ENCODE results near the gene ZNF101. TPM values are rescaled to one million over a fixed set of nuclear protein-coding genes. Genes with fewer than 3 reads are reported as not detected.

Gene ZNF101
- total RNA-seq, 1 experiment from 2014 or later = 12.8 TPM

DNA sequence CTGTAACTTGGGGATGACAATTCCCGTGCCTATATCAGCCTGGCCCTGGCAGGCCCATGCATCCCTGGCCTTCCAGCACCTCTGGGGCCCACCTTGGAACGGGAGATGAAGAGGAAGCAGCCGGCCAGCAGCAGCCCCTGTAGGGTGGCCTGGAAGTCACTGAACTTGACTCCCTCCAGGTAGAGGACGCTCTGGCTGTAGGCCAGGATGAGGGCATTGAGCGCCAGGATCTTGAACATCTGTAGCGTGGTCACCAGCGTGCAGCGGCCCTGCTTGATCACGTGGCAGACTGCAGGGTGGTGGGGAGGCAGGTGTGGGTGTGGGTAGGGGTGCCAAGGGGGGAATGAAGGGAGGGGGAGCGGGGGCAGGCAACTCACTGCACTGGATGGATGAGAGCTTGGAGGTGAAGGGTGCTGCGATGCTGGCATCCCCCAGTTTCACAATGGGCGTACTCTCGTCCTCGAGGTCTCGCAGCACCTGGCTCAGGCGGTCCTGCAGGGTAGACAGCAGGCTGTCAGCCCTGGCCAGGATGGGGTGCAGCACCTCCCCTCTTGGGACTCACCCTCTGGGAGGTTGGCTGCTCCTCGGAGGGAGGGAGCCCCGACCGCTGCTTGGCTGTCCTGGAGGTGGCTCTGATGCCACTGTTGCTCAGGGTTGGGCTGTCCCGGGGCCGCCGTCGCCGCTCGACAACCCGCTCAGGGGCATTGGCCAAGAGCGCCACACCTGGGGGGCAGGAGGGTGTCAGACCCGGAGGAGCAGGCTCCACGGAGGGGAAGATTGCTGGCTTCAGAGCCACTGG lies 21.4 kb upstream of the ZNF101 start:
- BruUV-seq (replicated peaks) = no TSS peak
- RAD21 ChIA-PET (ENCODE audit: low non-redundant PET in 1 of 2, low total read pairs in 2 of 2, uncharacterized antibody in 2 of 2, unreplicated experiment in 2 of 2) = no interaction called here
- Histone ChIP-seq H3K79me2 (ENCODE audit: insufficient read depth, low read length) (no peaks in the 10 kb centered on the region), H3K9me2 (ENCODE audit: insufficient read depth) (no peaks in the 10 kb centered on the region), H3K9me3 (ENCODE audit: control insufficient read depth in 1 of 2, insufficient read depth in 1 of 2, low read depth in 1 of 2, low read length in 2 of 2) (no peaks in the 10 kb centered on the region), H3K4me2 (ENCODE audit: low read length) (no peak overlapping the region), H3K4me3 (replicated peaks in 1 of 2; ENCODE audit: low read depth in 1 of 2, low read length in 2 of 2) (no peak overlapping the region), H2AFZ (ENCODE audit: low read depth, low read length, poor library complexity, severe bottlenecking) (no peak overlapping the region), H3K27ac (ENCODE audit: low read depth, low read length) (no peak overlapping the region), H4K20me1 (ENCODE audit: insufficient read depth) (no peaks in the 10 kb centered on the region), H3K27me3 (ENCODE audit: insufficient read depth, low read length) (no peaks in the 10 kb centered on the region), H3K36me3 (ENCODE audit: control insufficient read depth in 1 of 2, insufficient read depth in 2 of 2, low read length in 2 of 2) (peaks cover 20 to 22% of the 10 kb centered on the region in 2 experiments; a peak in 3 of 4 replicates), H3K4me1 (ENCODE audit: control insufficient read depth in 1 of 2, insufficient read depth in 2 of 2, low read length in 2 of 2) (peaks cover 0 to 13% of the 10 kb centered on the region in 2 experiments; a peak in 2 of 4 replicates), H3K9ac (ENCODE audit: low read length) (no peak overlapping the region)
- intact Hi-C loops (cut with micrococcal nuclease) = no loop called here
- CTCF ChIA-PET = no interaction called here
- TF ChIP-seq CBX3 (IDR thresholded peaks at IDR 0.05; ENCODE audit: low read depth) (no peak), JUND (IDR thresholded peaks at IDR 0.05) (no peak), POLR2AphosphoS5 (IDR thresholded peaks at IDR 0.05; ENCODE audit: low read depth, low read length) (no peak), YY1 (IDR thresholded peaks at IDR 0.05; ENCODE audit: extremely low read depth, insufficient replicate concordance, low read depth, low read length) (no peak)
- TF ChIP-seq, protein P1, sequence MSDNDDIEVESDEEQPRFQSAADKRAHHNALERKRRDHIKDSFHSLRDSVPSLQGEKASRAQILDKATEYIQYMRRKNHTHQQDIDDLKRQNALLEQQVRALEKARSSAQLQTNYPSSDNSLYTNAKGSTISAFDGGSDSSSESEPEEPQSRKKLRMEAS (IDR thresholded peaks at IDR 0.05) = no peak
- POLR2A ChIA-PET = no interaction called here
- DNase-seq (ENCODE audit: low read depth, low spot score) (no peak), ATAC-seq (no peak)

DNA sequence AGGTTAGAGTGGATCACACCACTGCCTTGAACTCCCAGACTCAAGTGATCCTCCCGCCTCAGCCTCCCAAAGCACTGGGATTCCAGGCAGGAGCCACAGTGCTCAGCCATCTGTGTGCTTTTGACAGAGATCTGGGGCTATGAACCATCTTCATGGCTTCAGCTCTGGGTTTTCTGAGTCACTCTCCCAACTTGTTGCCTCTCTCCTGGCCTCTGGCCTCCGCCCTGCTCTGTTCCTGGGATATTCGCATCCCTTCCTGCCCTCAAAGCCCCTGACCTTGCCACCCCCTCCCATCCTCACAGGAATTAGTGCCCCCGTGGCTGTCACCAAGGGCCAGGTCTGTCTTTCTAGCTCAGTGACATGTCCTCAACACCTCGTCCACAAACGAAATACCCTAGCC lies 19.5 kb upstream of the ZNF101 start:
- DNase-seq (ENCODE audit: low read depth, low spot score) (no peak), ATAC-seq (no peak)
- no peak overlapping the region for H2AFZ ChIP-seq (ENCODE audit: low read depth, low read length, poor library complexity, severe bottlenecking)
- no peaks in the 10 kb centered on the region for H3K27me3 ChIP-seq (ENCODE audit: insufficient read depth, low read length)
- ChIA-PET RAD21 (ENCODE audit: low non-redundant PET in 1 of 2, low total read pairs in 2 of 2, uncharacterized antibody in 2 of 2, unreplicated experiment in 2 of 2) (no interaction called here), CTCF (no interaction called here), POLR2A (no interaction called here)
- H3K9me3 ChIP-seq (ENCODE audit: control insufficient read depth in 1 of 2, insufficient read depth in 1 of 2, low read depth in 1 of 2, low read length in 2 of 2) = no peaks in the 10 kb centered on the region
- no peaks in the 10 kb centered on the region for H4K20me1 ChIP-seq (ENCODE audit: insufficient read depth)
- no peak overlapping the region for H3K4me3 ChIP-seq (replicated peaks in 1 of 2; ENCODE audit: low read depth in 1 of 2, low read length in 2 of 2)
- intact Hi-C loops (cut with micrococcal nuclease) = no loop called here
- no TSS peak for BruUV-seq (replicated peaks)
- H3K4me2 ChIP-seq (ENCODE audit: low read length) = no peak overlapping the region
- no peak overlapping the region for H3K9ac ChIP-seq (ENCODE audit: low read length)
- H3K36me3 ChIP-seq (ENCODE audit: control insufficient read depth in 1 of 2, insufficient read depth in 2 of 2, low read length in 2 of 2) = peaks cover 31 to 34% of the 10 kb centered on the region in 2 experiments; a peak in 3 of 4 replicates
- no peaks in the 10 kb centered on the region for H3K9me2 ChIP-seq (ENCODE audit: insufficient read depth)
- H3K4me1 ChIP-seq (ENCODE audit: control insufficient read depth in 1 of 2, insufficient read depth in 2 of 2, low read length in 2 of 2) = peaks cover 0 to under 1% of the 10 kb centered on the region in 2 experiments; a peak in 1 of 4 replicates
- no peak overlapping the region for H3K27ac ChIP-seq (ENCODE audit: low read depth, low read length)
- no peaks in the 10 kb centered on the region for H3K79me2 ChIP-seq (ENCODE audit: insufficient read depth, low read length)
- no peak for TF ChIP-seq POLR2AphosphoS5 (IDR thresholded peaks at IDR 0.05; ENCODE audit: low read depth, low read length)
- TF ChIP-seq, protein P1 (IDR thresholded peaks at IDR 0.05) = no peak
- TF ChIP-seq ZFX (IDR thresholded peaks at IDR 0.05) = no peak
- TF ChIP-seq ZNF274 (IDR thresholded peaks at IDR 0.05; ENCODE audit: low read depth, low read length) = no peak
- TF ChIP-seq TCF7L2 (IDR thresholded peaks at IDR 0.05; ENCODE audit: borderline replicate concordance, extremely low read depth, insufficient read depth, insufficient read length) = no peak
- no peak for TF ChIP-seq CEBPB (IDR thresholded peaks at IDR 0.05; ENCODE audit: low read depth)
- no peak for TF ChIP-seq SIN3A (IDR thresholded peaks at IDR 0.05; ENCODE audit: low read depth)
- no peak for TF ChIP-seq YY1 (IDR thresholded peaks at IDR 0.05; ENCODE audit: extremely low read depth, insufficient replicate concordance, low read depth, low read length)
- TF ChIP-seq ELF1 (IDR thresholded peaks at IDR 0.05; ENCODE audit: borderline replicate concordance, low read depth) = no peak
- TF ChIP-seq SRF (IDR thresholded peaks at IDR 0.05; ENCODE audit: low read depth) = no peak
- TF ChIP-seq, protein P2, sequence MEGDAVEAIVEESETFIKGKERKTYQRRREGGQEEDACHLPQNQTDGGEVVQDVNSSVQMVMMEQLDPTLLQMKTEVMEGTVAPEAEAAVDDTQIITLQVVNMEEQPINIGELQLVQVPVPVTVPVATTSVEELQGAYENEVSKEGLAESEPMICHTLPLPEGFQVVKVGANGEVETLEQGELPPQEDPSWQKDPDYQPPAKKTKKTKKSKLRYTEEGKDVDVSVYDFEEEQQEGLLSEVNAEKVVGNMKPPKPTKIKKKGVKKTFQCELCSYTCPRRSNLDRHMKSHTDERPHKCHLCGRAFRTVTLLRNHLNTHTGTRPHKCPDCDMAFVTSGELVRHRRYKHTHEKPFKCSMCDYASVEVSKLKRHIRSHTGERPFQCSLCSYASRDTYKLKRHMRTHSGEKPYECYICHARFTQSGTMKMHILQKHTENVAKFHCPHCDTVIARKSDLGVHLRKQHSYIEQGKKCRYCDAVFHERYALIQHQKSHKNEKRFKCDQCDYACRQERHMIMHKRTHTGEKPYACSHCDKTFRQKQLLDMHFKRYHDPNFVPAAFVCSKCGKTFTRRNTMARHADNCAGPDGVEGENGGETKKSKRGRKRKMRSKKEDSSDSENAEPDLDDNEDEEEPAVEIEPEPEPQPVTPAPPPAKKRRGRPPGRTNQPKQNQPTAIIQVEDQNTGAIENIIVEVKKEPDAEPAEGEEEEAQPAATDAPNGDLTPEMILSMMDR (IDR thresholded peaks at IDR 0.05 in 2 of 3, conservative IDR thresholded peaks at IDR 0.05 in 1 of 3; ENCODE audit: borderline replicate concordance in 1 of 3, insufficient read depth in 1 of 3, low read depth in 2 of 3, low read length in 2 of 3) = no peak
- TF ChIP-seq, protein P3, sequence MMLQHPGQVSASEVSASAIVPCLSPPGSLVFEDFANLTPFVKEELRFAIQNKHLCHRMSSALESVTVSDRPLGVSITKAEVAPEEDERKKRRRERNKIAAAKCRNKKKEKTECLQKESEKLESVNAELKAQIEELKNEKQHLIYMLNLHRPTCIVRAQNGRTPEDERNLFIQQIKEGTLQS (IDR thresholded peaks at IDR 0.05) = no peak
- no peak for TF ChIP-seq POLR2A (IDR thresholded peaks at IDR 0.05; ENCODE audit: borderline replicate concordance, extremely low read depth, insufficient read depth, insufficient read length)
- no peak for TF ChIP-seq CBX3 (IDR thresholded peaks at IDR 0.05; ENCODE audit: low read depth)
- TF ChIP-seq EGR1 (IDR thresholded peaks at IDR 0.05; ENCODE audit: low read depth) = no peak
